Measurements from ENCODE around the gene UTP18. TPM values are rescaled to one million over a fixed set of nuclear protein-coding genes. Genes with fewer than 3 reads are reported as not detected.
A peak's percentile ranks its signal among the peaks of the same experiment; 100 is the strongest.

Gene UTP18
- total RNA-seq, 1 donor from 2014 or later: 51.0 TPM

GRCh38 chr17:51335883-51336822, 75.8 kb downstream of the UTP18 start:
- DNase-seq: no peak

DNA sequence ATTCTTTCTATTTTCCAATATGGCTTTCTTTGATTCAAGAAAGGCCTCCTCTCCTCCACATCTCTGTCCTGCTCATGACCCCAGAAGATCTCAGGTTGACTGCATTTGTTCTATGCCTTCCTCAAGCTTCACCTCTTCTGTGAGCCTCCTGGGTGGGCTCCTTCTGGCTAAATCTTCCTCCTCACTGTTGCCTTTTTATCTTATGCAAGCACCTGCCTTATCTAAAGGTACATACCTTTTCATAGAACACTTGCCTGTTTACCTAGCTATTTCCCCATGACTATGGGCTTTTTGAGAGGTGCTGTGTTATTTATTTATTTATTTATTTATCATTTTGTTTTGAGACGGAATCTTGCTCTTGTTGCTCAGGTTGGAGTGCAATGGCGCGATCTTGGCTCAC, 81.1 kb downstream of the UTP18 start:
- DNase-seq: no peak

GRCh38 chr17:51342257-51342656, 81.9 kb downstream of the UTP18 start:
- no peak for DNase-seq

DNA sequence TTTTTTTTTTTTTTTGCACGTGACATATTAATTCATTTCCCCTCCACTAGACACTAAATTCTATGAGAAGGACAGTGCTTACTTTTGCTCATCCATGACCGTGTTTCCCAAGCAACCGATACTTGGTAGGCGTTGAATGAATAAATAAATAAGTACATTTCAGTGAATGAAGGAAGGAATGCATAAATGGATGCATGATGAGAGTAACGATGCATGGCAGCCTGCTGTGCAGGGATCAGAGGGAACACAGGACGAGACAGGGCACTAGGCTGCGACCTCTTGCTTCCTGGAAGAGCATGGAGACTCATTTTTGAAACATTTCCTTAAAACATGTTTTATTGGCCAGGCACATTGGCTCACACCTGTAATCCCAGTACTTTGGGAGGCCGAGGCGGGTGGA, 84.2 kb downstream of the UTP18 start:
- DNase-seq: no peak

DNA sequence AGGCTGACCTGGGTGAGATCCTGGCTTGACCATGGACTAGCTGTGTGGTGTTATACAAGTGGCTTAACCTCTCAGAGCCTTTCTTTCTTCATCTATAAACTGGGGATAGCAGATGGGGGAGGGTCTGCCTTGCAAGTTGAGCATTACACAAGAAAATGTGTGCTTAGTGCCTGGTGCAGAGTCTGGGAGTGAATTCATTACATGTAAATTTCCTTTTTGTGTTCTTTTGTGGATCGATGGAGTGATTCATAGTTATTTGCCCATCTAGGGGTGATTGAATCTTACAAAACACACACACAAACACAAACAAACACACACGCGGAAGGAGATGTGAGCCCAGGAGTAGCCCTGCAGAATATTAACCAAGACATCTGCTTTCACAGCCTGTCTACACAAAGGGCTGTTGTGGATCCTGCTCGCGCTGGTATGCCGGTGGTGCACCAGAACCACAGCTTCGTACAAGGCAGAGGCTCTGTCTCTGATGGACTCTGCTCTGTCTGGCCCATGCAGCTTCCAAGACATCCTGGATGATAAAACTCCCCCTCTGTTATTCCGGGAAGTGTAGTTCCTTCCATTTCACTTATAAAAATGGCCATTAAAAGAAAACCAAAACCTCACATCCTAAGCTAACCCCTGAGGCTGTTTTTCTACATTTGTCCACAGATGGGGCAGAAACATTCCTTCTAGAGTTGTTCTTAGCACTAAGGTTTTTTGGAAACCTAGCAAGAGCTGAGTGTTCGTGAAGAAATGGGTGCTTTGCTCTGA, 86.1 kb downstream of the UTP18 start:
- peak; percentile 21 for DNase-seq

Other genes starting within 250 kb of the UTP18 start
- 307 TPM for gene SPAG9, start 139.7 kb upstream of the UTP18 start, total RNA-seq
- gene NME1, start 107.0 kb upstream of the UTP18 start, total RNA-seq: 62.2 TPM
- 160 TPM for gene NME2, start 94.1 kb upstream of the UTP18 start, total RNA-seq
- gene MBTD1, start 497 bp upstream of the UTP18 start, total RNA-seq: 66.4 TPM

Measured in occipital lobe (tissue), 2 donors.